Neural cell (in vitro differentiated cells): Measurements from ENCODE around the gene IFT43. TPM values are rescaled to one million over a fixed set of nuclear protein-coding genes. Genes with fewer than 3 reads are reported as not detected.

Experiments
- H2AFZ ChIP-seq: fragments of 200-600, 300-800 bp; sonication (generic), shearing (Covaris generic); 2 replicates; pipeline ENCODE4 v1.6.0; 2014; ENCODE audit warnings: low read depth, mild to moderate bottlenecking, antibody characterized with exemption, low read length, moderate library complexity
- H3F3A ChIP-seq: fragments of 200-600 bp; shearing (Covaris generic); 2 replicates; pipeline ENCODE4 v1.6.1; 2016; ENCODE audit warnings: mild to moderate bottlenecking, moderate library complexity, mixed read lengths, antibody characterized with exemption, low read length; ENCODE audit not compliant: insufficient read depth, poor library complexity, severe bottlenecking
- H3K27ac ChIP-seq: fragments of 200-600, 300-800 bp; sonication (generic), shearing (Covaris generic); 2 replicates; pipeline ENCODE4 v1.5.1; 2014; ENCODE audit warnings: mild to moderate bottlenecking, low read length, moderate library complexity
- H3K27me3 ChIP-seq: fragments of 300-800, 200-600 bp; sonication (generic), shearing (Covaris generic); 2 replicates; pipeline ENCODE4 v1.6.0; 2014; ENCODE audit warnings: mild to moderate bottlenecking, low read depth, low read length, moderate library complexity; ENCODE audit not compliant: insufficient read depth
- H3K36me3 ChIP-seq: fragments of 300-800, 200-600 bp; sonication (generic), shearing (Covaris generic); 2 replicates; pipeline ENCODE4 v1.5.1; 2014; ENCODE audit warnings: mild to moderate bottlenecking, antibody characterized with exemption, low read length, moderate library complexity; ENCODE audit not compliant: insufficient read depth
- H3K4me2 ChIP-seq: fragments of 300-800, 200-600 bp; sonication (generic), shearing (Covaris generic); 2 replicates; pipeline ENCODE4 v1.6.0; 2014; ENCODE audit warnings: mild to moderate bottlenecking, low read length
- H3K4me3 ChIP-seq: fragments of 300-800, 200-600 bp; sonication (generic), shearing (Covaris generic); 2 replicates; pipeline ENCODE4 v1.5.1; 2014; ENCODE audit warnings: mild to moderate bottlenecking, low read length, moderate library complexity
- H3K79me2 ChIP-seq: fragments of 200-600 bp; shearing (Covaris generic); replicated peaks from 2 replicates; pipeline ENCODE4 v1.6.0; 2014; ENCODE audit warnings: mild to moderate bottlenecking, low read length, moderate library complexity; ENCODE audit not compliant: insufficient read depth
- H3K9ac ChIP-seq: fragments of 300-800, 200-600 bp; sonication (generic), shearing (Covaris generic); 2 replicates; pipeline ENCODE4 v1.6.1; 2016; ENCODE audit warnings: mild to moderate bottlenecking, low read length, mixed read lengths
- H3K9me2 ChIP-seq: fragments of 200-600 bp; shearing (Covaris generic); 2 replicates; pipeline ENCODE4 v1.6.1; 2016; ENCODE audit warnings: mild to moderate bottlenecking, low read length, mixed read lengths; ENCODE audit not compliant: insufficient read depth
- H3K9me3 ChIP-seq: fragments of 200-600, 300-800 bp; sonication (generic), shearing (Covaris generic); 2 replicates; pipeline ENCODE4 v1.6.1; 2016; ENCODE audit warnings: mild to moderate bottlenecking, mixed run types, low read length, moderate library complexity, mixed read lengths
- H4K20me1 ChIP-seq: fragments of 200-600 bp; shearing (Covaris generic); 2 replicates; pipeline ENCODE4 v1.6.1; 2016; ENCODE audit warnings: mild to moderate bottlenecking, mixed run types; ENCODE audit not compliant: insufficient read depth
- EP300 ChIP-seq: fragments of 450-650 bp; conservative IDR thresholded peaks from 2 replicates; pipeline ENCODE4 v1.6.1; 2014; ENCODE audit warnings: antibody characterized with exemption, mild to moderate bottlenecking, moderate library complexity; ENCODE audit not compliant: poor library complexity, severe bottlenecking
- EZH2 ChIP-seq: fragments of 200-600, 300-800 bp; shearing (Covaris generic), sonication (generic); IDR thresholded peaks from 2 replicates; pipeline ENCODE4 v1.6.1; 2014; ENCODE audit warnings: antibody characterized with exemption, low read length, borderline replicate concordance, mild to moderate bottlenecking; ENCODE audit not compliant: insufficient read depth, poor library complexity, severe bottlenecking
- MXI1 ChIP-seq: fragments of 450-650 bp; conservative IDR thresholded peaks from 2 replicates; pipeline ENCODE4 v1.6.1; 2014; ENCODE audit warnings: antibody characterized with exemption, mild to moderate bottlenecking; ENCODE audit not compliant: poor library complexity, severe bottlenecking
- POLR2AphosphoS5 ChIP-seq: IDR thresholded peaks from 2 replicates; pipeline ENCODE4 v1.6.1; 2012
- RAD21 ChIP-seq: fragments of 450-650 bp; conservative IDR thresholded peaks from 2 replicates; pipeline ENCODE4 v1.6.1; 2014; ENCODE audit warnings: antibody characterized with exemption, mild to moderate bottlenecking, moderate library complexity
- SMC3 ChIP-seq: fragments of 450-650 bp; conservative IDR thresholded peaks from 2 replicates; pipeline ENCODE4 v1.6.1; 2014; ENCODE audit warnings: antibody characterized with exemption, mild to moderate bottlenecking, moderate library complexity; ENCODE audit not compliant: poor library complexity
- TAF1 ChIP-seq: IDR thresholded peaks from 2 replicates; pipeline ENCODE4 v1.6.1; 2012; ENCODE audit warnings: low read depth
- polyA plus RNA-seq: library from polyadenylated mRNA; depleted of rRNA; stranded (reverse); fragments of >200 nt; gene quantifications from 2 replicates; pipeline ENCODE4 v1.2.3, GENCODE V29; 2014
- TF ChIP-seq, protein P1 (sequence below): fragments of 450-650 bp; IDR thresholded peaks from 2 replicates; pipeline ENCODE4 v1.5.1; 2014; ENCODE audit warnings: antibody characterized with exemption, mild to moderate bottlenecking, moderate library complexity; ENCODE audit not compliant: poor library complexity, severe bottlenecking
- TF ChIP-seq, protein P2 (sequence below): IDR thresholded peaks from 2 replicates; pipeline ENCODE4 v1.6.1; 2012; ENCODE audit warnings: borderline replicate concordance

IFT43 gene
- polyA plus RNA-seq, 1 donor from 2014 or later: 102 TPM

DNA sequence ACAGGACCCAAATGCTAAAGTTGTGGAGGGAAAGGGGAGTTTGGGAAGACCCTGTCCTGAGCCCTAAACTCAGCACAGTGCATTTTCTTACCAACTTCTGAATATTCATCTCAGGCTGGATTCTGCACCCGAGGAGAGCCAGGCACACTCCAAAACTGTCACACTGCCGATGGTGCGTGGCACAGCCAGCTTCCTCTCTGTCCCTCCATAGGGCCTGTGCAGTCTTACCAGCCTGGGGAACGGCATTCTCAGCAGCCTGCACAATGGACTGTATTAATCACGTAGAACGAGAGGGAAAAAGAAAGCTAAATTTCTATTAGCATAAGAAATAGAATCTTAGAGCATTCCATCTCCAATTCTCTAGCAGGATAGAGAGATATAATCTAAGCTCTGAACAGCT, 94.9 kb downstream of the IFT43 start:
- Histone ChIP-seq H3K9me2 (no peaks in the 10 kb centered on the region), H3F3A (peaks cover 3% of the 10 kb centered on the region), H3K4me3 (no peak overlapping the region), H2AFZ (no peak overlapping the region), H3K9ac (no peak overlapping the region), H3K79me2 (no peaks in the 10 kb centered on the region), H3K27ac (no peak overlapping the region), H3K27me3 (no peaks in the 10 kb centered on the region), H3K36me3 (peaks cover 4% of the 10 kb centered on the region), H4K20me1 (no peaks in the 10 kb centered on the region), H3K9me3 (no peaks in the 10 kb centered on the region), H3K4me2 (no peak overlapping the region)
- no peak for TF ChIP-seq EP300
- TF ChIP-seq, protein P1, sequence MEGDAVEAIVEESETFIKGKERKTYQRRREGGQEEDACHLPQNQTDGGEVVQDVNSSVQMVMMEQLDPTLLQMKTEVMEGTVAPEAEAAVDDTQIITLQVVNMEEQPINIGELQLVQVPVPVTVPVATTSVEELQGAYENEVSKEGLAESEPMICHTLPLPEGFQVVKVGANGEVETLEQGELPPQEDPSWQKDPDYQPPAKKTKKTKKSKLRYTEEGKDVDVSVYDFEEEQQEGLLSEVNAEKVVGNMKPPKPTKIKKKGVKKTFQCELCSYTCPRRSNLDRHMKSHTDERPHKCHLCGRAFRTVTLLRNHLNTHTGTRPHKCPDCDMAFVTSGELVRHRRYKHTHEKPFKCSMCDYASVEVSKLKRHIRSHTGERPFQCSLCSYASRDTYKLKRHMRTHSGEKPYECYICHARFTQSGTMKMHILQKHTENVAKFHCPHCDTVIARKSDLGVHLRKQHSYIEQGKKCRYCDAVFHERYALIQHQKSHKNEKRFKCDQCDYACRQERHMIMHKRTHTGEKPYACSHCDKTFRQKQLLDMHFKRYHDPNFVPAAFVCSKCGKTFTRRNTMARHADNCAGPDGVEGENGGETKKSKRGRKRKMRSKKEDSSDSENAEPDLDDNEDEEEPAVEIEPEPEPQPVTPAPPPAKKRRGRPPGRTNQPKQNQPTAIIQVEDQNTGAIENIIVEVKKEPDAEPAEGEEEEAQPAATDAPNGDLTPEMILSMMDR: no peak
- TF ChIP-seq MXI1: no peak
- TF ChIP-seq POLR2AphosphoS5: no peak
- TF ChIP-seq RAD21: no peak

DNA sequence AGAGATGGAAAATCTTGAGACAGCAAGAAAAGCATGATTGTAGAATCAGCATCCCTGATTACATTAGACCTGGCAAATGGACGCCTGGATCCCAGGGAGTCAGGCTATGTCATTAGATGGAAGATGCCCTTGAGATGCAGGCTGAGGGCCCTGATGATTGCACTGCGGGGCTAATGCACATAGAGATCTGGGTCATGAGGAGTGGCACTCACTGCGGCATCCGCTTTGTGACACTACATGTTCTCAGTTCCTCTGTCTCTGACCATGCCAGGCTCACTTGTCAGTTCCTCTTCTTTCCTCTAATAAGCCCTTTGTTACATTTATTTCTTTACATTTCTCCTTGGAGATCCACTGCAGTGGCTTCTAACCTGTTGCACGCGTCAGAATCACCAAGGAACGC, 96.1 kb downstream of the IFT43 start:
- Histone ChIP-seq H3K9me2 (no peaks in the 10 kb centered on the region), H3K9ac (no peak overlapping the region), H4K20me1 (no peaks in the 10 kb centered on the region), H3F3A (peaks cover 3% of the 10 kb centered on the region), H3K4me3 (no peak overlapping the region), H2AFZ (no peak overlapping the region), H3K36me3 (peaks cover 4% of the 10 kb centered on the region), H3K4me2 (no peak overlapping the region), H3K27ac (no peak overlapping the region), H3K79me2 (no peaks in the 10 kb centered on the region), H3K9me3 (no peaks in the 10 kb centered on the region), H3K27me3 (no peaks in the 10 kb centered on the region)
- TF ChIP-seq MXI1 (no peak), RAD21 (no peak), EZH2 (no peak), EP300 (no peak), POLR2AphosphoS5 (no peak), TAF1 (no peak), SMC3 (no peak)
- TF ChIP-seq, protein P2, sequence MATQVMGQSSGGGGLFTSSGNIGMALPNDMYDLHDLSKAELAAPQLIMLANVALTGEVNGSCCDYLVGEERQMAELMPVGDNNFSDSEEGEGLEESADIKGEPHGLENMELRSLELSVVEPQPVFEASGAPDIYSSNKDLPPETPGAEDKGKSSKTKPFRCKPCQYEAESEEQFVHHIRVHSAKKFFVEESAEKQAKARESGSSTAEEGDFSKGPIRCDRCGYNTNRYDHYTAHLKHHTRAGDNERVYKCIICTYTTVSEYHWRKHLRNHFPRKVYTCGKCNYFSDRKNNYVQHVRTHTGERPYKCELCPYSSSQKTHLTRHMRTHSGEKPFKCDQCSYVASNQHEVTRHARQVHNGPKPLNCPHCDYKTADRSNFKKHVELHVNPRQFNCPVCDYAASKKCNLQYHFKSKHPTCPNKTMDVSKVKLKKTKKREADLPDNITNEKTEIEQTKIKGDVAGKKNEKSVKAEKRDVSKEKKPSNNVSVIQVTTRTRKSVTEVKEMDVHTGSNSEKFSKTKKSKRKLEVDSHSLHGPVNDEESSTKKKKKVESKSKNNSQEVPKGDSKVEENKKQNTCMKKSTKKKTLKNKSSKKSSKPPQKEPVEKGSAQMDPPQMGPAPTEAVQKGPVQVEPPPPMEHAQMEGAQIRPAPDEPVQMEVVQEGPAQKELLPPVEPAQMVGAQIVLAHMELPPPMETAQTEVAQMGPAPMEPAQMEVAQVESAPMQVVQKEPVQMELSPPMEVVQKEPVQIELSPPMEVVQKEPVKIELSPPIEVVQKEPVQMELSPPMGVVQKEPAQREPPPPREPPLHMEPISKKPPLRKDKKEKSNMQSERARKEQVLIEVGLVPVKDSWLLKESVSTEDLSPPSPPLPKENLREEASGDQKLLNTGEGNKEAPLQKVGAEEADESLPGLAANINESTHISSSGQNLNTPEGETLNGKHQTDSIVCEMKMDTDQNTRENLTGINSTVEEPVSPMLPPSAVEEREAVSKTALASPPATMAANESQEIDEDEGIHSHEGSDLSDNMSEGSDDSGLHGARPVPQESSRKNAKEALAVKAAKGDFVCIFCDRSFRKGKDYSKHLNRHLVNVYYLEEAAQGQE: no peak
- TF ChIP-seq, protein P1: no peak
